Measurements from ENCODE around the gene MLKL. TPM values are rescaled to one million over a fixed set of nuclear protein-coding genes. Genes with fewer than 3 reads are reported as not detected.
A peak's percentile ranks its signal among the peaks of the same experiment; 100 is the strongest.

Gene MLKL
- total and polyA plus RNA-seq, 2 of the 13 experiments (the other 11 are each of a cell fraction or from before 2014, with no cell fraction given) = 6.4 to 10.7 TPM

DNA sequence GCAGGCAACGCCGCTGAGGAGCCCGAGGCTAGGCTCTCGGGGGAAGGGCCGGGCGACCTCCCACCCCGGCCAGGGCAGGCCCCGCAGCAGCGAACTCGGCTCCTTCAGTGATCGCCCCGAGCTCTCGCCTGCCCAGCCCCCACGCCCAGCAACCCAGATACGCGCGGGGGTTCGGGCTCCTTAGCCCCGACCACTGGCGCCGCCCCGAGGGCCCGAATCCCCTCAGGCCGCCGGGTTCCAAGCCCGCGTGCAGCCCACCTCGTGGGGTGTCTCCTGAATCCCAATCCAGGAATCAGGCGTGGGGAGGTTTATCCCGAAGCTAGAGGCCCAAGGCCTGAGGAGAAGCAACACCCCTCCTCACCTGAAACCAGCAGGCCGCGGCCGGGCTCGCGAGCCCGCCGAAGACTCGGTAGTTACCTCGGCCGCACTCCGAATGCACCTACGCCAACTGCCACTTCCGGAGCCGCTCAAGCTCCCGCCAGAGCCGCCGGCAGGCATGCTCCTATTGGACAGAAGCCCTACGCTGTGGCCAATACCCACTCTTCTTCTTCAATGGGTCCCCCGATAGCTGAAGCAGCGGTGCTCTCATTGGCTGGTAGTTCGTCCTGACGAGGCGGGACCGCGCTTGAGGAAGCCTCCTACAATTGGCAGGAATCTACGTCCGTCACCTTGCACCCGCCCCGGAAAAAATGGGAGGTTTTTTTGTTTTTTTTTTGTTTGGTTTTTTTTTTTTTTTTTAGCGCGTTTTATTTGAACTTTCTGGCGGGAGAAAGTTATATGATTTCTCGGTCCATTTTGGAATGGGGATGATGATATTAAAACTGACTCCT lies 34.0 kb downstream of the MLKL start, which contains the start of gene RFWD3 (continued):
- TF ChIP-seq ASH2L (IDR thresholded peaks at IDR 0.05; ENCODE audit: insufficient read length, low read depth, low read length) (peak; percentile 90), ZNF225 (CRISPR knock-in tag; IDR thresholded peaks at IDR 0.05) (peak; percentile 86; the same call in 1 of the 2 replicates), ZNF235 (CRISPR knock-in tag; IDR thresholded peaks at IDR 0.05; ENCODE audit: borderline replicate concordance) (0 out of 2 replicates have a peak, but pooled peaks have one; percentile 92), ZNF205 (CRISPR knock-in tag; IDR thresholded peaks at IDR 0.05) (0 out of 2 replicates have a peak, but pooled peaks have one; percentile 66), RXRB (CRISPR knock-in tag; IDR thresholded peaks at IDR 0.05; ENCODE audit: borderline replicate concordance) (no peak; the same call in 1 of the 2 replicates), SALL1 (CRISPR knock-in tag; IDR thresholded peaks at IDR 0.05) (peak; percentile 83; the same call in 1 of the 2 replicates)
- TF ChIP-seq, protein P1, sequence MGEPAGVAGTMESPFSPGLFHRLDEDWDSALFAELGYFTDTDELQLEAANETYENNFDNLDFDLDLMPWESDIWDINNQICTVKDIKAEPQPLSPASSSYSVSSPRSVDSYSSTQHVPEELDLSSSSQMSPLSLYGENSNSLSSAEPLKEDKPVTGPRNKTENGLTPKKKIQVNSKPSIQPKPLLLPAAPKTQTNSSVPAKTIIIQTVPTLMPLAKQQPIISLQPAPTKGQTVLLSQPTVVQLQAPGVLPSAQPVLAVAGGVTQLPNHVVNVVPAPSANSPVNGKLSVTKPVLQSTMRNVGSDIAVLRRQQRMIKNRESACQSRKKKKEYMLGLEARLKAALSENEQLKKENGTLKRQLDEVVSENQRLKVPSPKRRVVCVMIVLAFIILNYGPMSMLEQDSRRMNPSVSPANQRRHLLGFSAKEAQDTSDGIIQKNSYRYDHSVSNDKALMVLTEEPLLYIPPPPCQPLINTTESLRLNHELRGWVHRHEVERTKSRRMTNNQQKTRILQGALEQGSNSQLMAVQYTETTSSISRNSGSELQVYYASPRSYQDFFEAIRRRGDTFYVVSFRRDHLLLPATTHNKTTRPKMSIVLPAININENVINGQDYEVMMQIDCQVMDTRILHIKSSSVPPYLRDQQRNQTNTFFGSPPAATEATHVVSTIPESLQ (CRISPR knock-in tag; conservative IDR thresholded peaks at IDR 0.05) = peak; percentile 50; the same call in 1 of the 2 replicates
- TF ChIP-seq, protein P2, sequence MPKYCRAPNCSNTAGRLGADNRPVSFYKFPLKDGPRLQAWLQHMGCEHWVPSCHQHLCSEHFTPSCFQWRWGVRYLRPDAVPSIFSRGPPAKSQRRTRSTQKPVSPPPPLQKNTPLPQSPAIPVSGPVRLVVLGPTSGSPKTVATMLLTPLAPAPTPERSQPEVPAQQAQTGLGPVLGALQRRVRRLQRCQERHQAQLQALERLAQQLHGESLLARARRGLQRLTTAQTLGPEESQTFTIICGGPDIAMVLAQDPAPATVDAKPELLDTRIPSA (CRISPR knock-in tag; IDR thresholded peaks at IDR 0.05; ENCODE audit: borderline replicate concordance) = 0 out of 2 replicates have a peak, but pooled peaks have one; percentile 30
- TF ChIP-seq, protein P3, sequence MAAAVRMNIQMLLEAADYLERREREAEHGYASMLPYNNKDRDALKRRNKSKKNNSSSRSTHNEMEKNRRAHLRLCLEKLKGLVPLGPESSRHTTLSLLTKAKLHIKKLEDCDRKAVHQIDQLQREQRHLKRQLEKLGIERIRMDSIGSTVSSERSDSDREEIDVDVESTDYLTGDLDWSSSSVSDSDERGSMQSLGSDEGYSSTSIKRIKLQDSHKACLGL (CRISPR knock-in tag; IDR thresholded peaks at IDR 0.05) = peak; percentile 98
- TF ChIP-seq, protein P4, sequence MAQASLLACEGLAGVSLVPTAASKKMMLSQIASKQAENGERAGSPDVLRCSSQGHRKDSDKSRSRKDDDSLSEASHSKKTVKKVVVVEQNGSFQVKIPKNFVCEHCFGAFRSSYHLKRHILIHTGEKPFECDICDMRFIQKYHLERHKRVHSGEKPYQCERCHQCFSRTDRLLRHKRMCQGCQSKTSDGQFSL (CRISPR knock-in tag; IDR thresholded peaks at IDR 0.05) = no peak
- TF ChIP-seq, protein P5, sequence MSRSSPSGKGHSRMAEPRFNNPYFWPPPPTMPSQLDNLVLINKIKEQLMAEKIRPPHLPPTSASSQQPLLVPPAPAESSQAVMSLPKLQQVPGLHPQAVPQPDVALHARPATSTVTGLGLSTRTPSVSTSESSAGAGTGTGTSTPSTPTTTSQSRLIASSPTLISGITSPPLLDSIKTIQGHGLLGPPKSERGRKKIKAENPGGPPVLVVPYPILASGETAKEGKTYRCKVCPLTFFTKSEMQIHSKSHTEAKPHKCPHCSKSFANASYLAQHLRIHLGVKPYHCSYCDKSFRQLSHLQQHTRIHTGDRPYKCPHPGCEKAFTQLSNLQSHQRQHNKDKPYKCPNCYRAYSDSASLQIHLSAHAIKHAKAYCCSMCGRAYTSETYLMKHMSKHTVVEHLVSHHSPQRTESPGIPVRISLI (CRISPR knock-in tag; IDR thresholded peaks at IDR 0.05; ENCODE audit: borderline replicate concordance) = peak; percentile 98
- TF ChIP-seq, protein P6, sequence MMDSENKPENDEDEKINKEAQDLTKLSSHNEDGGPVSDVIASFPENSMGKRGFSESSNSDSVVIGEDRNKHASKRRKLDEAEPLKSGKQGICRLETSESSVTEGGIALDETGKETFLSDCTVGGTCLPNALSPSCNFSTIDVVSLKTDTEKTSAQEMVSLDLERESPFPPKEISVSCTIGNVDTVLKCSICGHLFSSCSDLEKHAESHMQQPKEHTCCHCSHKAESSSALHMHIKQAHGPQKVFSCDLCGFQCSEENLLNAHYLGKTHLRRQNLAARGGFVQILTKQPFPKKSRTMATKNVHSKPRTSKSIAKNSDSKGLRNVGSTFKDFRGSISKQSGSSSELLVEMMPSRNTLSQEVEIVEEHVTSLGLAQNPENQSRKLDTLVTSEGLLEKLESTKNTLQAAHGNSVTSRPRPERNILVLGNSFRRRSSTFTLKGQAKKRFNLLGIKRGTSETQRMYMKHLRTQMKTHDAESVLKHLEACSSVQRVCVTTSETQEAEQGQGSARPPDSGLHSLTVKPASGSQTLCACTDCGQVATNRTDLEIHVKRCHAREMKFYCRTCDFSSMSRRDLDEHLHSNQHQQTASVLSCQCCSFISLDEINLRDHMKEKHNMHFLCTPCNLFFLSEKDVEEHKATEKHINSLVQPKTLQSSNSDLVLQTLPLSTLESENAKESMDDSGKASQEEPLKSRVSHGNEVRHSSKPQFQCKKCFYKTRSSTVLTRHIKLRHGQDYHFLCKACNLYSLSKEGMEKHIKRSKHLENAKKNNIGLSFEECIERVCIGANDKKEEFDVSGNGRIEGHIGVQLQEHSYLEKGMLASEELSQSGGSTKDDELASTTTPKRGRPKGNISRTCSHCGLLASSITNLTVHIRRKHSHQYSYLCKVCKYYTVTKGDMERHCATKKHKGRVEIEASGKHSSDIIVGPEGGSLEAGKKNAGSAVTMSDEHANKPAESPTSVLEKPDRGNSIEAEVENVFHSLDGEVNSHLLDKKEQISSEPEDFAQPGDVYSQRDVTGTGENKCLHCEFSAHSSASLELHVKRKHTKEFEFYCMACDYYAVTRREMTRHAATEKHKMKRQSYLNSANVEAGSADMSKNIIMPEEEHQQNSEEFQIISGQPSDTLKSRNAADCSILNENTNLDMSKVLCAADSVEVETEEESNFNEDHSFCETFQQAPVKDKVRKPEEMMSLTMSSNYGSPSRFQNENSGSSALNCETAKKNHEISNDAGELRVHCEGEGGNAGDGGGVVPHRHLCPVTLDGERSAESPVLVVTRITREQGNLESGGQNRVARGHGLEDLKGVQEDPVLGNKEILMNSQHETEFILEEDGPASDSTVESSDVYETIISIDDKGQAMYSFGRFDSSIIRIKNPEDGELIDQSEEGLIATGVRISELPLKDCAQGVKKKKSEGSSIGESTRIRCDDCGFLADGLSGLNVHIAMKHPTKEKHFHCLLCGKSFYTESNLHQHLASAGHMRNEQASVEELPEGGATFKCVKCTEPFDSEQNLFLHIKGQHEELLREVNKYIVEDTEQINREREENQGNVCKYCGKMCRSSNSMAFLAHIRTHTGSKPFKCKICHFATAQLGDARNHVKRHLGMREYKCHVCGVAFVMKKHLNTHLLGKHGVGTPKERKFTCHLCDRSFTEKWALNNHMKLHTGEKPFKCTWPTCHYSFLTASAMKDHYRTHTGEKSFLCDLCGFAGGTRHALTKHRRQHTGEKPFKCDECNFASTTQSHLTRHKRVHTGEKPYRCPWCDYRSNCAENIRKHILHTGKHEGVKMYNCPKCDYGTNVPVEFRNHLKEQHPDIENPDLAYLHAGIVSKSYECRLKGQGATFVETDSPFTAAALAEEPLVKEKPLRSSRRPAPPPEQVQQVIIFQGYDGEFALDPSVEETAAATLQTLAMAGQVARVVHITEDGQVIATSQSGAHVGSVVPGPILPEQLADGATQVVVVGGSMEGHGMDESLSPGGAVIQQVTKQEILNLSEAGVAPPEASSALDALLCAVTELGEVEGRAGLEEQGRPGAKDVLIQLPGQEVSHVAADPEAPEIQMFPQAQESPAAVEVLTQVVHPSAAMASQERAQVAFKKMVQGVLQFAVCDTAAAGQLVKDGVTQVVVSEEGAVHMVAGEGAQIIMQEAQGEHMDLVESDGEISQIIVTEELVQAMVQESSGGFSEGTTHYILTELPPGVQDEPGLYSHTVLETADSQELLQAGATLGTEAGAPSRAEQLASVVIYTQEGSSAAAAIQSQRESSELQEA (CRISPR knock-in tag; IDR thresholded peaks at IDR 0.05; ENCODE audit: not compliant biosample characterization) = peak; percentile 75
- TF ChIP-seq, protein P7, sequence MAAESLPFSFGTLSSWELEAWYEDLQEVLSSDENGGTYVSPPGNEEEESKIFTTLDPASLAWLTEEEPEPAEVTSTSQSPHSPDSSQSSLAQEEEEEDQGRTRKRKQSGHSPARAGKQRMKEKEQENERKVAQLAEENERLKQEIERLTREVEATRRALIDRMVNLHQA (CRISPR knock-in tag; IDR thresholded peaks at IDR 0.05) = no peak

Data from HepG2 (cell line).